Measurements from ENCODE around the gene UGT2A3.

Gene UGT2A3

GRCh38 chr4:68909385-68909784 is 42.2 kb downstream of the UGT2A3 start:
- no peak for DNase-seq

- no peak for DNase-seq
Observed at GRCh38 chr4:68907788-68908700, 43.6 kb downstream of the UGT2A3 start.

GRCh38 chr4:68907245-68907644 is 44.4 kb downstream of the UGT2A3 start:
- no peak for DNase-seq

- DNase-seq: no peak
Observed at GRCh38 chr4:68906780-68907137, 44.8 kb downstream of the UGT2A3 start.

GRCh38 chr4:68905939-68906779 is 45.4 kb downstream of the UGT2A3 start:
- no peak for DNase-seq

- DNase-seq: no peak
Observed at GRCh38 chr4:68905598-68905938, 46.0 kb downstream of the UGT2A3 start.

- DNase-seq: no peak
Observed at GRCh38 chr4:68904786-68905185, 46.8 kb downstream of the UGT2A3 start.

- no peak for DNase-seq
Observed at GRCh38 chr4:68896749-68897148, 54.9 kb downstream of the UGT2A3 start.

- no peak for DNase-seq
Observed at GRCh38 chr4:68895561-68896198, 55.9 kb downstream of the UGT2A3 start.

GRCh38 chr4:68892861-68893260 is 58.7 kb downstream of the UGT2A3 start:
- DNase-seq: no peak

- DNase-seq: no peak
Observed at GRCh38 chr4:68891678-68892077, 59.9 kb downstream of the UGT2A3 start.

- no peak for DNase-seq
Observed at GRCh38 chr4:68885545-68885944, 66.1 kb downstream of the UGT2A3 start.

- DNase-seq: no peak
Observed at GRCh38 chr4:68883870-68884269, 67.7 kb downstream of the UGT2A3 start.

Measured in suppressor macrophage treated with lipopolysaccharide for 1 hour (primary cell).